DMS79 treated with DMSO at 0.1 percent for 48 hours (cell line): Measurements from ENCODE around the gene EBF4.
"Not testable (repeated sequence)": the region's sequence is repeated elsewhere in the genome, so short reads cannot be mapped to it uniquely, and the experiment has no call there.

Source experiments
- DNase-seq: peaks from one replicate; lab custom pipeline; 2025; lab: John Stamatoyannopoulos, UW

EBF4 gene

GRCh38 chr20:2673453-2673852 is 19.1 kb upstream of the EBF4 start:
- DNase-seq: no peak

DNA sequence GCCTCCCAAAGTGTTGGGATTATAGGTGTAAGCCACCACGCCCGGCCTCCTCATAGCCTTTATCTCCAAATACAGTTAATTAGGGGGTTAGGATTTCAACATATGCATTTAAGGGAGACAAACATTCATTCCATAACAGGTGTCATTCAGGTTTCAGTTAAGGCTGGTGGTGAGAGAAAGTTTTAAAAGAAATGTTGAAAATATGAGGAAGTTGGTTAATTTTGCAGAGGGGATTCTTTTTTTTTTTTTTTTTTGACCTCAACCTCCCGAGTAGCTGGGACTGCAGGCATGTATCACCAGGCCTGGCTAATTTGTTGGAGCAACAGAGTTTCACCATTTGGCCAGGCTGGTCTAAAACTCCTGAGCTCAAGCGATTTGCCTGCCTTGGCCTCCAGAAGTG is 12.5 kb upstream of the EBF4 start:
- no peak for DNase-seq

DNA sequence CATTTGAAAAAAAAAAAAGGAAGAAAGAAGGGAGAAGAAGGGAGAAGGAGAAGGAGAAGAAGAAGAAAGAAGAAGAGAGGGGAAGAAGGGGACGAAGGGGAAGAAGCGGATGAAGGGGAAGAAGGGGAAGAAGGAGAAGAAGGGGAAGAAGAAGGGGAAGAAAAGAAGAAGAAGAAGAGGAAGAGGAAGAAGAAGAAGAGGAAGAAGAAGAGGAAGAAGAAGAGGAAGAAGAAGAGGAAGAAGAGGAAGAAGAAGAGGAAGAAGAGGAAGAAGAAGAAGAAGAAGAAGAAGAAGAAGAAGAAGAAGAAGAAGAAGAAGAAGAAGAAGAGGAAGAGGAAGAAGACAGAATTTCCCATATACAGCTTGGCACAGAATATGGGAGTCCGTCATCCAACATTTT is 10.5 kb upstream of the EBF4 start:
- not testable (repeated sequence) for DNase-seq

DNA sequence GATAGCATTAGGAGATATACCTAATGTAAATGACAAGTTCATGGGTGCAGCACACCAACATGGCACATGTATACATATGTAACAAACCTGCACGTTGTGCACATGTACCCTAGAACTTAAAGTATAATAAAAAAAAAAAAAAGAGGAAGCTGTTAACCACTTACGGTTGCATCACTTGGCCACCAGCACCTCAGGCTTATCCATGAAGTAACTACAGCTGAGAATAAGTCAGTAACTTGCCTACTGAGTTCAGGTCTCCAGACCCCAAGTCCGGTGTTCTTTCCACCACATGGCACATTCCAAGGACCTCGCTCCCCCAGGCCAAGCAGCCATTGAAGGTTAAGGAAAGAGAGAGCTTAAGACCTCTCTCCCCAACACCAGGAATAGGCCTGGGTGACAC is 7.8 kb upstream of the EBF4 start:
- DNase-seq: not testable (repeated sequence)

- DNase-seq: no peak
These were observed 5.1 kb upstream of the EBF4 start for GRCh38 chr20:2687514-2687913.

DNA sequence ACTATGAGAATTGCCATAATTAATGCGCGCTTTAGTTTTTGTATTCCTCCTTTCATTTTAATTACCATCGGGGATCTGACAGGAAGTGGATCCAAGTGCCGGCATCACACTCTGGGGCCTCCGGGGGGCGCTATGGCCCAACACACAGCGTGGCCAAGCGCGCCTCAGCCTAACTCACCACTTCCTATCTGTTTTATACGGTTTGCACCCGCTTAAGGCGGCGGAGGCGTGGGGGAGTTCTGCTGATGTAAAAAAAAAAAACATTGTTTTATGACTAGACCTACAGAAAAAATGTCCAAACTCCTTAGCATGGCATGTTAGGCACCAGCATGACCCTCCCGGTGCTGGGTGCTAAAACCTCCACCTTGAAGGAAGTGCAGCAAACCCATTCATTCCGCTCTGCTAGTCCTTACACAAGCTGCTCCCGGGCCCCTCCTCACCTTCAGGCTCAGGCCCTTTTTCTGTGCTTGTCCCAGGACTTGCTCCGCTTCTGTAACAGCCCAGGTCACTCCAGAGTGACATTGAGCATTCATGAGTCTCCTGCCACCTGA is 4.5 kb upstream of the EBF4 start:
- no peak for DNase-seq

GRCh38 chr20:2690213-2690612 is 2.4 kb upstream of the EBF4 start:
- DNase-seq: no peak

DNA sequence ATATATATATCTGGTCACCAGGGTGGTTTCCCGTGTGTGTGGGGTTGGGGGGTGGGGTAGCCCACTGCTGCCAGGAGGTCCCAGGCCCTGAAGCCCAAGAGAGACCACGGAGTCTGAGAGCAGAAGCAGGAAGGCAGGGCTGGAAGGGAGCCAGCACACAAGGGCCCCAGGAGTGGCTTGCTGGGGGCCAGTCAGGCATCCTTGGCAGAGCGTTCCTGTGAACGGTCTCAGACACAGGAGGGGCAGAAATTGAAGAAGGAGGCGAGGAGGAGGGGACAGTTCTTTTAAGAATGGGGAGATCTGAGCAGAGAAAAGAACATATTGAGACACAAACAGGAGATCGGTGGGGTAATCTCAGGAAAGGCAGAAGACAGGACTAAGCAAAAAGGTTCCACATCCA is 1.9 kb upstream of the EBF4 start:
- peak; percentile 77 for DNase-seq

DNA sequence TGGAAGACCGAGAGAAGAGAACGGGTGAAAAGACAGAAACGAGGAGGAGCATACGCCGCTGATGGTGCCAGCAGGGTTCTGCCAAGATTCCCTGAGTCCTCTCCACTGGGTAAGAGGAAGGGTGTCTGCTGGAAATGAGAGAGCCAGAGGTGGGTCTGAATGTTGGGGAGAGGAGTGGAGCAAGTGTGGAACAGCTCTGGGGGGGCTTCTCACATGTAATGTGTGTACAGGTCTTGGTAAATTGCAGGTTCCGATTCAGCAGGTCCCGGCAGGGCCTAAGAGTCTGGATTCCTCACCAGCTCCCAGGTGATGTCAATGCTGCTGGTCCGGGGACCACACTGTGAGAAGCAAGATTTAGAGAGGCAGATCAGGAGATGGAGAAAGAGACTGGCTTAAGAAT is 1.5 kb upstream of the EBF4 start:
- DNase-seq: no peak

DNA sequence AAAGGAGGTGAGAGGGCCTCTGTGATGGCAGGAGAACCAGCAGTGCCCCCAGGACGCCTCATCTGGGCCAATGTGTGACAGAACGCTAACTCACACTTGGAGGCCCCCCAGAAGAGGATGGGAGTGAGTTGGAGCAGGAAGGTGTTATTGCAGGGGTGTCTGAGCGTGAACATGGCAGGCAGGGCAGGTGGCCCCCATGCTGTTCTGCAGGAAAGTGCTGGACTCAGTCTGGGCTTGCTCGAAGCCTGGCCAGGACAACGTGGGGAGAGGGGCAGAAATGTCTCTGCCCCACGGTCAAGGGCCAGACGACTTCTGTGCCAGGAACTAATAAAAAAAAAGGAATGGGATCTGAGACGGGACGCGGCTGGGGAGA is 931 bp upstream of the EBF4 start:
- DNase-seq: no peak

GRCh38 chr20:2692886-2693285 is 306 bp downstream of the EBF4 start:
- no peak for DNase-seq

DNA sequence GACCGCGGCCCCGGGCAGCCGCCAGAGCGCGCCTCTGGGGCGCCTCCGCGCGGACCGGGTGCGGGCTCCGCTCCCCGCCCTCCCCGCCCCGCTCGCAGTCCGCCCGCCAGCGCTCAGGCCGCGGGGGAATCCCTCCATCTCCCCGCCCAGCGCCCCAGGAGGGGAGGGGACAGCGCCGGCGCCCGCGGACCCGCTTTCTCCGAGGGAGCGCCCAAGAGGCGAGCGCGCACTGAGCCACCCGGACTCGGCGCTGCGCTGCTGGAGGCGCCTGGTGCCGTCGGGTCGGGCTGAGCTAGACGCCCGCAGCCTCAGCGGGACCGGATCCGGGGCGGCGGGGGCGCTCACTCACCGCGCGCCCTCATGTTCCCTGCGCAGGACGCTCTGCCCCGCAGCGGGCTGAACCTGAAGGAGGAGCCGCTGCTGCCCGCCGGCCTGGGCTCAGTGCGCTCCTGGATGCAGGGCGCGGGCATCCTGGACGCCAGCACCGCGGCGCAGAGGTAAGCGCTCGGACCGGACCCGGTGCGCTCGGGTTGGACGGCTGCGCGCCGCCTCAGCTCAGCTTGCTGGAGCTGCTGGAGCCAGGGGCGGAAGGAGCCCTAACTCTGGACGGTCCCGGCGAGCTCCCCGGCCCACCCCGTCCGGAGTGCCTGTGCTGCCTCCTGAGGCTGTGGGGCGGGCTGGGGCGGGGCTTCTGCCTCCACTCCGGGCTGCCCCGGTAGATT is 867 bp downstream of the EBF4 start:
- no peak for DNase-seq

DNA sequence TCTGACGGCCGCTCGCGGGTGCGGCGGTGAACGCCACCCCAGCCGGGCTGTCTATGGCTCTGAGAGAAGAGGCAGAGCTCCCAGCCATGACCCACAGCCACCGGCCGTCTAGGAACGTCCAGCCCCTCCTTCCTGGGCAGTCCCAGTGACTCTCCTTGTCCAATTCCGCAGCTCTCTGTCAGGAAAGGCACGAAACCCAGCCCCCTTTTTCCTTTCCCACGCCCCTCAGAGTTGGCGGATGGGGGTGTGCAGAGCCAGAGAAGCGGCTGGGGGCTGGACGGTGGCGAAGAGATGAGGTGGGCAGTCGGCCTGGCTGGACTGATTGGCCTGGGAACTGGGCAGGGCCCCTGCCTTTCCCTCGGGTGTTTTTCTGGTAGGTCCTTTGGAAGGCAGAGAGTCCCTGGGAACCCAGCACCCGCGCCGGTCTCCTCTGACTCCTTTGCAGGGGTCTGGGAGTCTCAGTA is 1.5 kb downstream of the EBF4 start:
- DNase-seq: no peak

DNA sequence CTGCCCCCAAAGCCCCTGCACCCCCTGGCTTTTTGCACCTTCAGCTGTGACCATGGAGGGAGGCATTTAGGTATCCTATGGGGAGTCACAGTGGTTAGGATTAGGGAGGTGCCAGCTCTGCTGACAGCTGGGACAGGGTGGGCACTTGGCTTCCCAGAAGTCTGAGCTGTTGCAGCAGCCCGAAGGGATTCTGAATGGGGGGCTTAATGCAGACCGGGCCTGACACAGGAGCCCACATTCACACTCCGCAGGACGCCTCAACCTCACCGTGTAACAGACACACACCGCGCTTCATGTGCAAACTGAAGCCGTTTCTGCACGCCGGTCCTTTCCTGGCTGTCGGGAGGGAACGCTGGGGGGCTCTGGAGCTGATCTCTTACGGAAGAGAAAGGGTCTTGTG is 1.9 kb downstream of the EBF4 start:
- DNase-seq: no peak

- no peak for DNase-seq
These were observed 2.8 kb downstream of the EBF4 start for GRCh38 chr20:2695206-2695983.

- not testable (repeated sequence) for DNase-seq
These were observed 3.5 kb downstream of the EBF4 start for GRCh38 chr20:2695984-2696525.

DNA sequence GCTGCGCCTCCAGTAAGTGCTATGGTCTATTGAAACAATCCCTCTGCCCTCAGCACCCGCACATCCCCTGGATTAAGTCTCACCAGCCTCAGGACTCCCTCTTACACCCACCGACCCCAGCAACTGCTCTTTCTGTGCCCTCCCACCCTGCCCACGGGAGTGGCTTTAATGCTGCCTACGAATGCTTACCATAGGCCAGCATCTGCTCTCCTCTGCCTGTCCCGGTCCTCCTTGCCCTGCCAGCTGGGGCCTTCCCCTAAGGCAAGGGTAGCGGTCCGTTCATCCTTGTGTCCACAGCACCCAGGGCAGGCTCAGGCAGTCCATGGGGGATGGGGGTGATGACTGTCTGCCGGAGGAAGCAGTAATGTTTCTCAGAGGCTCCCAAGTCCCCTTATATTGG is 4.1 kb downstream of the EBF4 start:
- DNase-seq: no peak

DNA sequence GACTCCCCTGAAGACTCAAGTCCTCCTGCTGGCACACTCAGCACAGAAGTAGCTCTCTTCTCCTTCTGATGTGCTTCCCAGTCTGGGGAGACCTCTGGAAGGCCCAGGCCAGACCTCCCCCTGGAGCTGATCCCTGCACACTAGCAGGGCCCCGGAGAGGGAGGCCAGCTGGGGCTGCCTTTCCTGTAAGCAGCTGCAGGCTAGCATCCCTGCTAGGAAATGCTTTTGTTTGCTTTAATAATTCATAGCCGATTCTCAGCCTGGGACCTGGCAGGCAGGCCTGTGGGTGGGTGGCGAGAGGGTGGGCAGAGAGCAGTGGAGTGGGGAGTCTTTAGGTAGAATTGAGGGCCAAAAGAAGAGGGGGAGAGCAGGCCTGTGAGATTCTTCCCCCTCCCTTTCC is 5.2 kb downstream of the EBF4 start:
- peak; percentile 23 for DNase-seq

DNA sequence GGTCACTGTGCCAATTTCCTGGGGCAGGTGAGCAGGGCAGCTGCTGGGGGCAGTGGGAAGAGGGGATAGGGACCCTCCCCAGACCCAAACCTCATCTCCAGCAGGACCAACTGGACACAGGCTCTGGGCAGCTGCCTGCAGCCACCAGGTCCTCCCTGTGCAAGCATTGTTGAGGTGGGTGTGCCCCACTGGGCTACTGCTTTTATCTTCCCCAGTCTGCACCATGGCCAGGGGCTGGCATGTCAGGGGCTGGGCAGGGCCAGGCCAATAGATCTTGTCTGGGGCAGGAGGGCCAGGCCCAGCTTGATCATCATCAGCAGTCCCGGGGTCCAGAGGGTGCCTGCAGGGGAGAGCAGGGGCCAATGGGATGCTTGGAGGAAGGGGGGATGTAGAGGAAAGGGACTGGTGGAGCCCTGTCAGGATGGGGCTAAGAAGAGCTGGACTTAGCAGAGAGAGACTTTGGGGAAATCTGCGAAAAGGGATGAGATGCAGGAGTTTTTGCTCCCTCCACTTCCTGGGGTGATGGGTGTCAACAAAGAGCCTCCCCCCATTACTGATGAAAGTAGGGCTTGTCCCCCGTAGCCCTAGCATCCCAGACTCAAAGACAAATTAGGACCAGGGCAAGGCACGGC is 5.7 kb downstream of the EBF4 start:
- DNase-seq: no peak

DNA sequence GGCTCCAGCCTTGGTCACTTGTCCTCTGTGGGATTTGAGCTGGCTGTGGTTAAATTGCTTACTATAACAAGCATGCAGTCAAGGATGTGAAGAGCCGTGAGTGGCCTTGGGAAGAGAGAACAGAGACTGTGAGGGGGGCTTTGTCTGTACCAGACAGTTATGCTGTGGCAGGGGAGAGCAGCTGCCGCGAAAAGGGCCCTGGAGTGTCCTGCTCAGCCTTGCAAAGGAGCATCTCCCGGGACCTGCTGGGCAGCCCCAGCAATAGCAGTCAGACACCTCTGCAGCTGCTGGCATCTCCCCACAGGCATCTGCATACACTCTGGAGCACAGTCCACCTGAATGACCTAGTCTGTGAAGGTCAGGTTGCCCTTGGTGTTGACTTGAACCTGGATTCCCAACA is 6.3 kb downstream of the EBF4 start:
- DNase-seq: peak; percentile 6

DNA sequence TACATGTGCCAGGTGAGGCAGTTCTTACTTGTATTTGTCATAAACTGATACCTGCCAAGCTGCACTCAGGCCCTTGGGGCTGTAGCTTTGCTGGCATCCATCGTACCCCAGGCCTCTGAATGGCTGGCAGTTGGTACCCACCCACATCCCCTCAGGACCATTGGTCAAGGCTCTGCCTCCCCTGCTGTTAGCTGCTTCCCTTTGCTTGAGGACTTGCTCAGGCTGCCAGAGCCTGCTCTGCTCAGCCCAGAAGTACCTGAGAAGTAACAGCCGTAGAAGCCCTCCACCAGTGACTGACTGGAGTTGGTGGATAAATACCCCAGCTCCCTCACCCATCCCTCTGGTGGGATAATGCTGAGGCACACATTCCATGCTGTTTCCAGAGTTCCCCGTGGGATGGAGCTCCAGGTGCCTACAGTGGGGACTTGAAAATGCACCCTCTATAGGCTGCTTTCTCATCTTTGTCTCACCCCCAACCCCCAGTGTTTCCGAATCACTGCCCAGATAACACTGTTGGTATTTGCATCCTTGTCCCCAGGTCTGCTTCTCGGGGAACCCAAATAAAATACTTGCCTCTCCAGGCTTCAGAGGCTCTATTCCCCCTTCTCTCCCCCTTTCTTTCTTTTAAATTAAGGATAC is 7.3 kb downstream of the EBF4 start:
- DNase-seq: no peak
